Lung microvascular endothelial cell (primary cell): ENCODE results near the gene NSL1. TPM values are rescaled to one million over a fixed set of nuclear protein-coding genes. Genes with fewer than 3 reads are reported as not detected.
"Not testable (repeated sequence)": the region's sequence is repeated elsewhere in the genome, so short reads cannot be mapped to it uniquely, and the experiment has no call there.

Source experiments
- DNase-seq, 2 donors: peaks; one replicate each; pipeline versions ENCODE4 v3.0.0 to v3.0.0-alpha.2; 2010; ENCODE audit warnings: low read depth in 2 of 2
- total RNA-seq: library from RNA; depleted of rRNA; stranded (reverse); fragments of >200 nt; gene quantifications from 2 replicates; pipeline ENCODE4 v1.2.1, GENCODE V29; 2014

The NSL1 gene
- 17.9 and 21.8 TPM in 2 replicates for total RNA-seq

GRCh38 chr1:212791676-212792395 is at the start of gene NSL1, which contains the start of gene TATDN3:
TSS of gene NSL1 (minus strand) at chr1:212791777. CDS start at chr1:212791763, 14 bp downstream.
TSS of gene TATDN3 (plus strand) at chr1:212791894. CDS start at chr1:212791922, 28 bp downstream.
- peak; percentile 94 to 96 for DNase-seq

- no peak for DNase-seq
Observed at GRCh38 chr1:212838145-212838544, 46.6 kb upstream of the NSL1 start.

GRCh38 chr1:212833211-212834207 is 41.9 kb upstream of the NSL1 start:
- not testable (repeated sequence) for DNase-seq

GRCh38 chr1:212828395-212828794 is 36.8 kb upstream of the NSL1 start:
- no peak for DNase-seq

- no peak for DNase-seq
Observed at GRCh38 chr1:212827831-212828278, 36.3 kb upstream of the NSL1 start.

GRCh38 chr1:212827171-212827776 is 35.7 kb upstream of the NSL1 start:
- no peak for DNase-seq

GRCh38 chr1:212825798-212826452 is 34.3 kb upstream of the NSL1 start:
- no peak for DNase-seq

GRCh38 chr1:212824201-212824600 is 32.6 kb upstream of the NSL1 start:
- no peak for DNase-seq

GRCh38 chr1:212822956-212823355 is 31.4 kb upstream of the NSL1 start:
- DNase-seq, result no peak

- no peak for DNase-seq
Observed at GRCh38 chr1:212820969-212821368, 29.4 kb upstream of the NSL1 start.

- DNase-seq, result peak; percentile 62 to 65
Observed at GRCh38 chr1:212819726-212820125, 28.1 kb upstream of the NSL1 start.

GRCh38 chr1:212816567-212817278 is 25.1 kb upstream of the NSL1 start:
- no peak for DNase-seq

GRCh38 chr1:212814537-212815334 is 23.2 kb upstream of the NSL1 start:
- DNase-seq, result peak; percentile 19 to 43

- no peak for DNase-seq
Observed at GRCh38 chr1:212805767-212806166, 14.2 kb upstream of the NSL1 start.

GRCh38 chr1:212797681-212798080 is 6.1 kb upstream of the NSL1 start:
- DNase-seq, result no peak

GRCh38 chr1:212794561-212795014 is 3.0 kb upstream of the NSL1 start:
- DNase-seq, result peak; percentile 22 to 26

GRCh38 chr1:212792396-212792908 is 875 bp upstream of the NSL1 start:
- DNase-seq, result no peak

GRCh38 chr1:212791261-212791675 is 309 bp downstream of the NSL1 start:
- no peak for DNase-seq

- no peak for DNase-seq
Observed at GRCh38 chr1:212785871-212786270, 5.7 kb downstream of the NSL1 start.
